WERI-Rb-1 (cell line): ENCODE measurements around the gene C2CD5.

ENCODE experiments used
- DNase-seq: peaks from one replicate; pipeline ENCODE4 v3.0.0-alpha.2; 2020
- H3K27ac ChIP-seq: fragments of 250-450 bp; sonication (Bioruptor Pico); 2 replicates; pipeline ENCODE4 v1.5.1; 2020; ENCODE audit warnings: mild to moderate bottlenecking, moderate library complexity
- H3K27me3 ChIP-seq: fragments of 250-450 bp; sonication (Bioruptor Pico); 2 replicates; pipeline ENCODE4 v1.5.1; 2021; ENCODE audit warnings: mild to moderate bottlenecking, low read depth, moderate library complexity; ENCODE audit not compliant: insufficient read depth, severe bottlenecking
- H3K36me3 ChIP-seq: fragments of 250-450 bp; sonication (Bioruptor Pico); 2 replicates; pipeline ENCODE4 v1.5.1; 2020; ENCODE audit warnings: mild to moderate bottlenecking, moderate library complexity
- H3K4me3 ChIP-seq: 2 replicates; pipeline ENCODE4 v1.5.1; 2011; ENCODE audit warnings: low read depth, mild to moderate bottlenecking, control low read depth, low read length
- H3K9me3 ChIP-seq: fragments of 250-450 bp; sonication (Bioruptor Pico); 2 replicates; pipeline ENCODE4 v1.5.1; 2021; ENCODE audit warnings: mild to moderate bottlenecking, moderate library complexity; ENCODE audit not compliant: severe bottlenecking
- TF ChIP-seq, protein P1 (sequence below): IDR thresholded peaks from 2 replicates; pipeline ENCODE4 v1.5.1; 2011; ENCODE audit warnings: low read depth, mild to moderate bottlenecking, control low read depth, inconsistent platforms, low read length

C2CD5 gene

DNA sequence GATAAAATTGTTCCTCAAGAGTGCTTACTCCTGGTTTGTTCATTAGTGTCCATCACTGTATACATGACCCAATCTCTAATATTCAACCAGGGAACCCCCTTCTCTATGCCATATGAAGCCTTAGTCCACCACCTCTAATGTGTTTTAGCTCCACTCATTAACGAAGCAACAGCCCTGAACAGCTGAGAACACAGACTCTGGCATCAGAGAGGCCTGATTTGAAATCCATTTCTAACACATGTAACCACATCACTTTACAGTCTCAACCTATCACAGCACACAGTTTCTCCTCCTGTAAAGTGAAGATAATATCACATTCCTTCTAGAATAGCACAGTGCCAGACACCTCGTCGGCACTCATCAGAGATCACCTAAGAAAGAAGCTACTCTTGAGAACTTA lies 64.3 kb downstream of the C2CD5 start:
- DNase-seq: no peak
- no peaks in the 10 kb centered on the region for H3K27me3 ChIP-seq
- H3K36me3 ChIP-seq: peaks cover 29% of the 10 kb centered on the region
- TF ChIP-seq, protein P1, sequence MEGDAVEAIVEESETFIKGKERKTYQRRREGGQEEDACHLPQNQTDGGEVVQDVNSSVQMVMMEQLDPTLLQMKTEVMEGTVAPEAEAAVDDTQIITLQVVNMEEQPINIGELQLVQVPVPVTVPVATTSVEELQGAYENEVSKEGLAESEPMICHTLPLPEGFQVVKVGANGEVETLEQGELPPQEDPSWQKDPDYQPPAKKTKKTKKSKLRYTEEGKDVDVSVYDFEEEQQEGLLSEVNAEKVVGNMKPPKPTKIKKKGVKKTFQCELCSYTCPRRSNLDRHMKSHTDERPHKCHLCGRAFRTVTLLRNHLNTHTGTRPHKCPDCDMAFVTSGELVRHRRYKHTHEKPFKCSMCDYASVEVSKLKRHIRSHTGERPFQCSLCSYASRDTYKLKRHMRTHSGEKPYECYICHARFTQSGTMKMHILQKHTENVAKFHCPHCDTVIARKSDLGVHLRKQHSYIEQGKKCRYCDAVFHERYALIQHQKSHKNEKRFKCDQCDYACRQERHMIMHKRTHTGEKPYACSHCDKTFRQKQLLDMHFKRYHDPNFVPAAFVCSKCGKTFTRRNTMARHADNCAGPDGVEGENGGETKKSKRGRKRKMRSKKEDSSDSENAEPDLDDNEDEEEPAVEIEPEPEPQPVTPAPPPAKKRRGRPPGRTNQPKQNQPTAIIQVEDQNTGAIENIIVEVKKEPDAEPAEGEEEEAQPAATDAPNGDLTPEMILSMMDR: no peak
- no peak overlapping the region for H3K4me3 ChIP-seq
- no peaks in the 10 kb centered on the region for H3K9me3 ChIP-seq
- H3K27ac ChIP-seq: no peak overlapping the region

DNA sequence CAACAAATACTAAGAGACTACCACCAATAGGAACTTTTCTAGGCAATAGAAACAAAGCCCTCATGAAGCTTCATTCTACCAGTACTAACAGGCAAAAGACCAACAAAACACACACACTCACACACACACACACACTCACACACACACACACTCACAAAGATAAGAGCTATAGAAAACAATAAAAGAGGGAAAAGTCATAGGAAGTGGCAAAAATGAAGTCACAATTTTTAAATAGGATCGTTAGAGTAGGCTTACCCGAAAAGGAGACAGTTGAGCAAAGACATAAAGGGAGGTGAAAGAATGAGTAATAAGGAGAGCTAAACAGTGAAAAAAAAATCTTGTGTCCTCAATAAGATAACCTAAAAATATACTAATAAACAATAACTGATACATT lies 66.5 kb downstream of the C2CD5 start:
- no peak for DNase-seq
- no peaks in the 10 kb centered on the region for H3K27me3 ChIP-seq
- no peak overlapping the region for H3K4me3 ChIP-seq
- TF ChIP-seq, protein P1: no peak
- H3K36me3 ChIP-seq: peaks cover 21% of the 10 kb centered on the region
- no peaks in the 10 kb centered on the region for H3K9me3 ChIP-seq
- no peak overlapping the region for H3K27ac ChIP-seq

DNA sequence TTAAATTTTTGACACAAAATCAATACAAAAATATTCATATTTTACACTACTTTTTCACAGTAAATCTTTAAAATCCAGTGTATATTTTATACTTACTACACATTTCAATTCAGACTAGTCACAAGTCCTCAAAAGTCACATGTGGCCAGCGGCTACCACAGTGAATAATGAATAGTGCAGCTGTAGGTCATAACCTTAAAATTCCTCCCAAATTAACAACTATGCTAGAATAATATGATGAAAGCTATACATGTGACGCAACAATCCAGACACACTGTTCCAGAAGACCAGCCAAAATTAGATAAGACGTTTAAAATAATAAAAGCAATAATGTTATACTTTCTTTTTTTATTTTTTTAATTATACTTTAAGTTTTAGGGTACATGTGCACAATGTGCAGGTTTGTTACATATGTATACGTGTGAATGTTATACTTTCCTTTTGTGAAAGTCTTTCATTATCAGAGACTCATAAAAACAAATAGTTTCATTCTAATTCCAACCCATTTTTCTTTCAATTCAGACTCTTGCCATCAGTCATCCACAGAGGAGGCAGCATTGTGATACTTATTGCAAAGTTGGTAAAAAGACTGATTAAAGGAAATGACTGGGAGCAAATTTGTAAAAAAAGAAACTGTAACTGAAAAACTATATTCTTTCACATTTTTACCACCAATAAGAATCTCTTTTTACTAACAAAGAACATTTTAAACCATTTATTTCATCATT lies 67.0 kb downstream of the C2CD5 start:
- H3K36me3 ChIP-seq: peaks cover 16% of the 10 kb centered on the region
- no peaks in the 10 kb centered on the region for H3K27me3 ChIP-seq
- no peak overlapping the region for H3K4me3 ChIP-seq
- no peak for DNase-seq
- H3K9me3 ChIP-seq: no peaks in the 10 kb centered on the region
- H3K27ac ChIP-seq: no peak overlapping the region
- TF ChIP-seq, protein P1: no peak

DNA sequence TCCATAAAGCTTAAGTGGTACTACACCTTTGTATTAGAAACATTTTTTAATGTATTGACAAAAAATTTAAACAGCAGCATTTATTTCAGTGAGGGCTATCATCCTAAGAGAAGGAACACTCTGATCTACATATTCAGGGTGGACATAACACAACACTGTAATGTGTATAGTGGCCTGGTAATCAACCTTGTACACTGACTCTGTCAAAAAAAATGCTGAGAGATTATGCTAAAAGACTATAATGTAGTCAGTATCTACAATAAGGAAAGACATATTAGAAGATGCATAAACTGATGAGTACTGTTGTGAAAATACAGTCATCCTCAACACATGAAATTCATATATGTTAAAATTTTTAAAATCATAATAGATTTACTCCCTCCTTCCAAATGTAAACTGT lies 68.2 kb downstream of the C2CD5 start:
- TF ChIP-seq, protein P1: no peak
- Histone ChIP-seq H3K27me3 (no peaks in the 10 kb centered on the region), H3K9me3 (no peaks in the 10 kb centered on the region), H3K36me3 (peaks cover 10% of the 10 kb centered on the region), H3K4me3 (no peak overlapping the region), H3K27ac (no peak overlapping the region)
- no peak for DNase-seq

DNA sequence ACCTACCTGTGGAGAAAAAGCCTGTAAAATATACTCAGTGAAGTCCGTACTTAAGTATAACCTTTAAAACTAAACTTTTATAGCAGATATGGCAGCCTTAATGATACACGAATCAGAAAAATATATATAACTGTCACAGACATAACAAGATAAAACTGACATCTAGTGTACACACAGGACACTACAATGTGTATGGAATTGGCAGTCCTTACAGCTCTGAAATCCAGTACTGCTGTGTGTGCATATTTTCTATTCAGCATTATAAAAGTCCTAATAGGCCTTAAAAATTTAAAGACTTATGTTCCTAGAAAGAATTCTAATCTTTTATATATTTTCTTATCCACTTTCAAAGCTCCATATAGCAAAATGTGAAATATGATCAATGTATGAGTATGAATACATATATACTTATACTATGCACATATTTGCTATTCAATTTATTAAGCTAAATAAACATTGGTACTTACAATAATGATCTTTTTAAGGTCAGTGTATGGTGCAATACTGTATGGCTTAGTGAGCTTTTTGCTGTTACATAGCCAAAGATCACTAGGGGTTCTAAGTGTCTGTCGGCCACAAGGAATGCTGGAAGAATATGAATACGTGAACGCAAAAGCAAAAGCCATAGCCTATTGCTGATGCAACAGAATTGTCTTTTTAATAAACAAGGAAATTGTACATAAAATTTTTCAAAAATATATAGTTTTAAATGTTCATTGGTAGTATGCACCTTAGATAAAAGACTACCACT lies 69.2 kb downstream of the C2CD5 start:
- Histone ChIP-seq H3K4me3 (no peak overlapping the region), H3K9me3 (no peaks in the 10 kb centered on the region), H3K27ac (no peak overlapping the region), H3K27me3 (no peaks in the 10 kb centered on the region), H3K36me3 (peaks cover 19% of the 10 kb centered on the region)
- TF ChIP-seq, protein P1: no peak
- no peak for DNase-seq
